ENCODE data around the gene CST11.

CST11 gene

GRCh38 chr20:23420943-23421931 lies 31.4 kb downstream of the CST11 start, which contains the start of gene NAPB:
TSS of gene NAPB (minus strand) at chr20:23421488. CDS start at chr20:23421402, 86 bp downstream.
- peak; percentile 85 to 86 for DNase-seq (ENCODE audit: low read depth in 1 of 2, low spot score in 1 of 2)

GRCh38 chr20:23419995-23420901 lies 32.4 kb downstream of the CST11 start:
- DNase-seq (ENCODE audit: low read depth in 1 of 2, low spot score in 1 of 2) = peak in 1 of 2 donors; percentile 35

- DNase-seq (ENCODE audit: low read depth in 1 of 2, low spot score in 1 of 2) = no peak
These were observed 33.0 kb downstream of the CST11 start for GRCh38 chr20:23419657-23419994.

- DNase-seq (ENCODE audit: low read depth in 1 of 2, low spot score in 1 of 2) = no peak
These were observed 34.8 kb downstream of the CST11 start for GRCh38 chr20:23417861-23418260.

- no peak for DNase-seq (ENCODE audit: low read depth in 1 of 2, low spot score in 1 of 2)
These were observed 36.6 kb downstream of the CST11 start for GRCh38 chr20:23415959-23416583.

GRCh38 chr20:23415555-23415954 lies 37.1 kb downstream of the CST11 start:
- no peak for DNase-seq (ENCODE audit: low read depth in 1 of 2, low spot score in 1 of 2)

GRCh38 chr20:23414526-23415188 lies 38.0 kb downstream of the CST11 start:
- DNase-seq (ENCODE audit: low read depth in 1 of 2, low spot score in 1 of 2) = no peak

GRCh38 chr20:23413862-23414422 lies 38.7 kb downstream of the CST11 start:
- no peak for DNase-seq (ENCODE audit: low read depth in 1 of 2, low spot score in 1 of 2)

GRCh38 chr20:23412026-23412425 lies 40.6 kb downstream of the CST11 start:
- no peak for DNase-seq (ENCODE audit: low read depth in 1 of 2, low spot score in 1 of 2)

GRCh38 chr20:23410916-23411695 lies 41.6 kb downstream of the CST11 start:
- DNase-seq (ENCODE audit: low read depth in 1 of 2, low spot score in 1 of 2) = no peak

GRCh38 chr20:23409800-23410199 lies 42.9 kb downstream of the CST11 start:
- DNase-seq (ENCODE audit: low read depth in 1 of 2, low spot score in 1 of 2) = no peak

GRCh38 chr20:23408957-23409356 lies 43.7 kb downstream of the CST11 start:
- DNase-seq (ENCODE audit: low read depth in 1 of 2, low spot score in 1 of 2) = no peak

GRCh38 chr20:23407781-23408464 lies 44.8 kb downstream of the CST11 start:
- DNase-seq (ENCODE audit: low read depth in 1 of 2, low spot score in 1 of 2) = no peak

- DNase-seq (ENCODE audit: low read depth in 1 of 2, low spot score in 1 of 2) = no peak
These were observed 45.8 kb downstream of the CST11 start for GRCh38 chr20:23406880-23407279.

- DNase-seq (ENCODE audit: low read depth in 1 of 2, low spot score in 1 of 2) = no peak
These were observed 48.5 kb downstream of the CST11 start for GRCh38 chr20:23404196-23404595.

- DNase-seq (ENCODE audit: low read depth in 1 of 2, low spot score in 1 of 2) = no peak
These were observed 48.9 kb downstream of the CST11 start for GRCh38 chr20:23403751-23404150.

GRCh38 chr20:23401051-23401450 lies 51.6 kb downstream of the CST11 start:
- DNase-seq (ENCODE audit: low read depth in 1 of 2, low spot score in 1 of 2) = no peak

Measured in activated T-helper 1 cell treated with anti-CD3 and anti-CD28 coated beads, Interleukin-2, amount 50 U/mL, for 16 hours (primary cell).